Cardiac fibroblast (primary cell): ENCODE results near the gene SPEG.
"Not testable (repeated sequence)": the region's sequence is repeated elsewhere in the genome, so short reads cannot be mapped to it uniquely, and the experiment has no call there.

ENCODE experiments used
- DNase-seq, 2 donors: peaks; one replicate each; pipeline versions ENCODE4 v3.0.0 to v3.0.0-alpha.2; 2010; ENCODE audit warnings: low read depth in 2 of 2
- H3K4me3 ChIP-seq, 2 donors: replicated peaks in 1 of 2; 1 replicate in 1 of 2; 2 replicates in 1 of 2; pipeline ENCODE4 v1.5.1; 2011; ENCODE audit warnings: low read depth in 2 of 2, low read length in 2 of 2, mild to moderate bottlenecking in 2 of 2, moderate library complexity in 1 of 2
- TF ChIP-seq, protein P1 (sequence below): IDR thresholded peaks from one replicate; pipeline ENCODE4 v1.5.1; 2011; ENCODE audit warnings: low read depth, mild to moderate bottlenecking, low read length, inconsistent platforms

Gene SPEG

DNA sequence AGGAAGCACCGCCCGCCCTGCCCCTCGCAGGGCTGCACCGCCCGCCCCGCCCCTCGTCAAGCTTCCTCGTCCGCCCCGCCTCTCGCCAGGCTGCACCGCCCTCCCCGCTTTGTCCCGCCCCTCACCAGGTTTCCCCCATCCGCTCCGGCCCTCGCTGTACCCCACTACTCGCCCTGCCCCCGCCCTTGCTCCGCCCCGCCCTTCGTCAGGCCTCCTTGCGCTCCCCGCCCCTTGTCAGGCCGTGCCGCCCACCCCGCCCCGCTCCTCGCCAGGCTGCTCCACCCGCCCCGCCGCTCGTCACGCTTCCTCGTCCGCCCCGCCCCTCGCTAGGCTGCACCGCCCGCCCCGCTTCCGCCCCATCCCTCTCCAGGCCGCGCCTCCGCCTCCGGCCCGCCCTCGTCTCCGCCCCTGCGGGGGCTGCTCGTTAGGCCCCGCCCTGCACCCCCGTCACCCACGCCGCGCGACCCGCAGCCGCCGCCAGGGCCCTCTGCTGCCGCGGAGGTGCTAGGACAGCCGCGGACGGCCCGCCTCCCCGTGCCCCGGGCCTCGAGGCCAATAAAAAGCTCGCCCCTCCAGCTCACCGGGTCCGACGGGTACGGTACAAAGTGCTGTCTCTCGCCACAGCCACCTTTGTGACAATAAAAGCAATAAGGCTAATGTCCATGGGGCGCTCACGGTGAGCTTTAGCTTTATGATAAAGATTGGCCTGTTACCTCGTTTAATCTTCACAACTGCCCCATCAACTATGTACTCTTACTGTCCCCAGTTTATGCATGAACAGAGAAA is 46.3 kb upstream of the SPEG start:
- TF ChIP-seq, protein P1, sequence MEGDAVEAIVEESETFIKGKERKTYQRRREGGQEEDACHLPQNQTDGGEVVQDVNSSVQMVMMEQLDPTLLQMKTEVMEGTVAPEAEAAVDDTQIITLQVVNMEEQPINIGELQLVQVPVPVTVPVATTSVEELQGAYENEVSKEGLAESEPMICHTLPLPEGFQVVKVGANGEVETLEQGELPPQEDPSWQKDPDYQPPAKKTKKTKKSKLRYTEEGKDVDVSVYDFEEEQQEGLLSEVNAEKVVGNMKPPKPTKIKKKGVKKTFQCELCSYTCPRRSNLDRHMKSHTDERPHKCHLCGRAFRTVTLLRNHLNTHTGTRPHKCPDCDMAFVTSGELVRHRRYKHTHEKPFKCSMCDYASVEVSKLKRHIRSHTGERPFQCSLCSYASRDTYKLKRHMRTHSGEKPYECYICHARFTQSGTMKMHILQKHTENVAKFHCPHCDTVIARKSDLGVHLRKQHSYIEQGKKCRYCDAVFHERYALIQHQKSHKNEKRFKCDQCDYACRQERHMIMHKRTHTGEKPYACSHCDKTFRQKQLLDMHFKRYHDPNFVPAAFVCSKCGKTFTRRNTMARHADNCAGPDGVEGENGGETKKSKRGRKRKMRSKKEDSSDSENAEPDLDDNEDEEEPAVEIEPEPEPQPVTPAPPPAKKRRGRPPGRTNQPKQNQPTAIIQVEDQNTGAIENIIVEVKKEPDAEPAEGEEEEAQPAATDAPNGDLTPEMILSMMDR: peak; percentile 24
- peak; percentile 95 to 99 for DNase-seq
- peak overlapping the region; percentile 28 to 43 for H3K4me3 ChIP-seq

DNA sequence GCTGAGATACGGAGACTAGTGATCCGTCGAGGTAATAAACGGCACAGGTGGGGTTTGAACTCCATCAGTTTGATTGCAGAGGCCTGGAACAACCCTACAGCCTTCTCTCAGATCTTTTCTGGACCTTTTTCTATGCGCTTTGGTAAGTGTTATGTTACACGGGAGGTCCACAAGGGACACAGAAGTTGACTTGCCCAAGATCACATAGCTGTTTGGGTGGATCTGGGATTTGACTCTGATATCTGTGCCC is 45.8 kb upstream of the SPEG start:
- TF ChIP-seq, protein P1: no peak
- H3K4me3 ChIP-seq: peak overlapping the region in 1 of 2 donors; percentile 39
- DNase-seq: no peak

DNA sequence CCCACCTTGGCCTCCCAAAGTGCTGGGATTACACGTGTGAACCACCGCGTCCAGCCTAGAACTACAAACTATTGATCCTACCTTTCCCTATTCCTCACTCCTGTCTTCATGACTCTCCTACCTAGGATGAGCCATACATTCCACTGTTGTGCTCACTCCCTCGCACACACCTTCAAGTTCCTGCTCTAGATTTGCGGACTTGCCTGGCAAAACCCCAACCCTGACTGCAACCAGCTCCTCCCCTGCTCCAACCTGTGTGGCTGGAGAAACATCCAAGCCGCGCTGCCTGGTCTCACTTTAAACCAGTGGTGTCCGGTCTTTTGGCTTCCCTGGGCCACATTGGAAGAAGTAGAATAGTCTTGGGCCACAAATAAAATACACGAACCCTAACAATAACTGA is 41.9 kb upstream of the SPEG start:
- TF ChIP-seq, protein P1: no peak
- H3K4me3 ChIP-seq: no peak overlapping the region

DNA sequence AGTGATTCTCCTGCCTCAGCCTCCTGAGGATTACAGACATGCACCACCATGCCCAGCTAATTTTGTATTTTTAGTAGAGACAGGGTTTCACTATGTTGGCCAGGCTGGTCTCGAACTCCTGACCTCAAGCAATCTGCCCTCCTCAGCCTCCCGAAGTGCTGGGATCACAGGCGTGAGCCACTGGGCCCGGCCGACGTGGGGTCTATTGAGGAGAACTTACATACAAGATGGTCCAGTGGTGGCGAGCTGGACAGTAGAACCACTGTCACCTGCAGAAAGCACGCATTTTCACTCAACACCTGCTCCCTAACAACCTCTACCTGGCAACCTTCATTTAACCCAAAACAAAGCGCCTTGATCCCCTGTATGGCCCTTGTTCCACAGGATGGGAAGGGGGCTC is 39.6 kb upstream of the SPEG start:
- DNase-seq, H3K4me3 ChIP-seq: not testable (repeated sequence)

More for the DNA sequence above, 41.9 kb upstream of the SPEG start:
- DNase-seq: no peak

DNA sequence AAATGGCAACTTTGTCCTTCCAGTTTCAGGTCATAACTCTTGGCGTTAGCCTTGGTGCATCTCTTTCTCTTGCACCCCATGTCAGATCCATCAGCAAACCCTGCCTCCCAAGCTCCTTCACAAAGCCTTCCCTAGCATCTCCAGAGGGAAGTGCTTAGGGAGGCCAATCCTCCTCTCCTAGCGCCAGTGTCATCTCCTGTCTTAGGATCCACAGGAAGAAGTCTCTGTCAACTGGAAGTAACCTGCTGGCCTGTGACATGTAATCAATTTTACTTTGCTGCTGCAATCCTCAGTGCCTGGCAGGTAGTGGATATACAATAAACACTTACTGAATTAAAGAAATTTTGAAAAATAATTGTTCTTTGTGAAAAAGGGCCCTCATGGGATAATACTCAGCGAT is 39.0 kb upstream of the SPEG start:
- TF ChIP-seq, protein P1: no peak
- no peak overlapping the region for H3K4me3 ChIP-seq
- no peak for DNase-seq

DNA sequence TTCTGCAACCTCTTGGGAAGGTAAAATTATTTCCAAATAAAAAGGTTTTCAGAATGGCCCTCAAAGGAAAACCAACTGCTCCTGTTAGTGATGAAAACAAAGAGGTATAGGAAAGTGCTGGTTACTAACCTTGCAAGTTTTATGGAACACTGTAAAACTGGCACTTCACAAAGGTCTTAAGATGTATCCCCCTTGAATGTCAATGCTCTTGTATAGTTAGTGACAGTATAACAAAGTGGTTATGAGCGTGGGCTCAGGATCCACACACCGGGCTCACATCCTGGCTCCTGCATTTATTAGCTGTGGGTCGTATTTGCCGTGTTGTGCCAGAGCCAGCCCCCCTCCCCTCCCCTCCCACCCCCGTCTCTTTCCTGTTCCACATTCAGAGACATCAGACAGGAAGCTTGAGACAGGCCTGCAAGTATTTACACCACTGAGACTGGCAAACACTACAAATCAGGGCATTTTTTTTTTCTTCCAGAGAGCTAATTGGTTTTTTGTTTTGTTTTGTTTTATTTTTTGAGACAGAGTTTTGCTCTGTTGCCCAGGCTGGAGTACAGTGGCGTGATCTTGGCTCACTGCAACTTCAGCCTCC is 37.7 kb upstream of the SPEG start:
- DNase-seq: no peak
- no peak overlapping the region for H3K4me3 ChIP-seq
- TF ChIP-seq, protein P1: no peak

DNA sequence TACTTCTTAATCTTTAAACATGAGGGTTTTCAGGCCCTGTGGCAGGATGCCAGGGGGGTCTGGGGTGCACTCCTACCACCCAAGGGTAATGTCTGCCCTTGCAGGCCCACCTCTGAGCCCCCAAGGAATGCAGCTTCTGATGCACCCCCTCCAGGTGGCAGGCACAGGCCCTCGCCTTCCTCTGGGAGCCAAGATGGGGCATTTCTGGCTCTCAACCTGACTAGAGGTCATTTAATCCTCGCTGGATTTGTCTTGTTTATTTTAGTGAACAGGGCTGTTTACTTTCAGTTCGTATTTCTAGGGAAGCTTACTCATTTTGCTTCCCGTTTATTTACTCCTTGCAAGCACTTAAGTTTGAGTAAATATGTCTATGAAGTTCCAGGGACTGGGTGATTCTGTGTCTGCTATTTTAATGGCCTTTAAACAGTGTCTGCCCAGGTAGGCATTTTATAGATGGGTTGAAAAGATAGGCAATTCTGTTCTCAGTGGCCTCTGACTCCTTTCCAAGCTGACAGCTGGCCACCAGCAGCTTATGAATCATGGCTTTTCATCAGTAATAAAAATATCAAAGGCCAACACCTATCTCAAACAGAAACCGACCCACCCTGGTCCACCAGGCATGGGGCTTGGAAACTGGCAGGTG is 35.8 kb upstream of the SPEG start:
- H3K4me3 ChIP-seq: no peak overlapping the region
- DNase-seq: peak in 1 of 2 donors; percentile 21
- TF ChIP-seq, protein P1: no peak
